Measurements from ENCODE around the gene LRMDA. TPM values are rescaled to one million over a fixed set of nuclear protein-coding genes. Genes with fewer than 3 reads are reported as not detected.

The LRMDA gene
- total and polyA plus RNA-seq, 2 donors (not counting 1 experiment from before 2014, with no cell fraction given): 0.12 TPM; not detected in 1

- DNase-seq (no peak), ATAC-seq (ENCODE audit: low read depth) (no peak)
- H3K27me3 ChIP-seq (replicated peaks in 1 of 4; ENCODE audit: control extremely low read depth in 1 of 4, control insufficient read depth in 3 of 4, insufficient read depth in 4 of 4, low read length in 3 of 4): no peaks in the 10 kb centered on the region
- H3K4me1 Mint-ChIP-seq: no peaks in the 10 kb centered on the region
- H3K9me3 Mint-ChIP-seq (ENCODE audit: insufficient read depth): no peaks in the 10 kb centered on the region
- H3K4me3 Mint-ChIP-seq: no peak overlapping the region
- no peak overlapping the region for H3K27ac Mint-ChIP-seq
- H3K4me2 ChIP-seq (replicated peaks; ENCODE audit: low read depth, low read length, poor library complexity, severe bottlenecking): no peak overlapping the region
- no peaks in the 10 kb centered on the region for H3K9me3 ChIP-seq (ENCODE audit: control extremely low read depth in 1 of 3, control insufficient read depth in 2 of 3, insufficient read depth in 1 of 3, low read length in 2 of 3)
- TF ChIP-seq CTCF (IDR thresholded peaks at IDR 0.05): no peak
- no peak for TF ChIP-seq EZH2 (IDR thresholded peaks at IDR 0.05; ENCODE audit: borderline replicate concordance, insufficient read depth, low read depth, low read length, poor library complexity, severe bottlenecking)
- ChIA-PET CTCF (no interaction called here), POLR2A (no interaction called here)
- no peaks in the 10 kb centered on the region for H3K4me1 ChIP-seq (ENCODE audit: control insufficient read depth in 2 of 2, insufficient read depth in 2 of 2, low read length in 2 of 2)
- no peaks in the 10 kb centered on the region for H4K20me1 ChIP-seq (ENCODE audit: control insufficient read depth, insufficient read depth, low read length, poor library complexity, severe bottlenecking)
- WGBS (ENCODE audit: insufficient coverage): 100% methylated on average over 1 of the region's 1 CpG
- no peaks in the 10 kb centered on the region for H3K27me3 Mint-ChIP-seq
- H3K27ac ChIP-seq (ENCODE audit: low read length in 2 of 2): no peak overlapping the region
- intact Hi-C loops (cut with micrococcal nuclease): no loop called here
- no peaks in the 10 kb centered on the region for H3K79me2 ChIP-seq (ENCODE audit: control insufficient read depth, insufficient read depth, low read length)
- H3K9ac ChIP-seq (ENCODE audit: low read length): no peak overlapping the region
- H3K4me3 ChIP-seq (ENCODE audit: control extremely low read depth in 1 of 5, extremely low read depth in 1 of 5, insufficient read depth in 1 of 5, low read depth in 2 of 5, low read length in 4 of 5): no peak overlapping the region
- H3K36me3 ChIP-seq (replicated peaks in 1 of 2; ENCODE audit: control extremely low read depth in 1 of 2, control insufficient read depth in 1 of 2, extremely low read depth in 1 of 2, insufficient read depth in 2 of 2, low read length in 1 of 2): no peaks in the 10 kb centered on the region
- H2AFZ ChIP-seq (ENCODE audit: insufficient read depth, low read depth, low read length, poor library complexity, severe bottlenecking): no peak overlapping the region
Observed at GRCh38 chr10:76548716-76549115, 1117.3 kb downstream of the LRMDA start.

GRCh38 chr10:76549171-76549570 is 1117.7 kb downstream of the LRMDA start:
- H3K27me3 Mint-ChIP-seq: no peaks in the 10 kb centered on the region
- no peak overlapping the region for H3K4me3 ChIP-seq (ENCODE audit: control extremely low read depth in 1 of 5, extremely low read depth in 1 of 5, insufficient read depth in 1 of 5, low read depth in 2 of 5, low read length in 4 of 5)
- no peak overlapping the region for H3K4me2 ChIP-seq (replicated peaks; ENCODE audit: low read depth, low read length, poor library complexity, severe bottlenecking)
- no peaks in the 10 kb centered on the region for H3K79me2 ChIP-seq (ENCODE audit: control insufficient read depth, insufficient read depth, low read length)
- H3K4me3 Mint-ChIP-seq: no peak overlapping the region
- intact Hi-C loops (cut with micrococcal nuclease): no loop called here
- H3K27me3 ChIP-seq (replicated peaks in 1 of 4; ENCODE audit: control extremely low read depth in 1 of 4, control insufficient read depth in 3 of 4, insufficient read depth in 4 of 4, low read length in 3 of 4): no peaks in the 10 kb centered on the region
- H3K27ac ChIP-seq (ENCODE audit: low read length in 2 of 2): no peak overlapping the region
- no peak overlapping the region for H3K9ac ChIP-seq (ENCODE audit: low read length)
- no peaks in the 10 kb centered on the region for H3K4me1 Mint-ChIP-seq
- no peak overlapping the region for H3K27ac Mint-ChIP-seq
- H3K4me1 ChIP-seq (ENCODE audit: control insufficient read depth in 2 of 2, insufficient read depth in 2 of 2, low read length in 2 of 2): no peaks in the 10 kb centered on the region
- 89% methylated on average over 3 of the region's 3 CpGs for WGBS (ENCODE audit: insufficient coverage)
- no peak for TF ChIP-seq EZH2 (IDR thresholded peaks at IDR 0.05; ENCODE audit: borderline replicate concordance, insufficient read depth, low read depth, low read length, poor library complexity, severe bottlenecking)
- no peak for TF ChIP-seq CTCF (IDR thresholded peaks at IDR 0.05)
- DNase-seq: no peak
- POLR2A ChIA-PET: no interaction called here
- no peak overlapping the region for H2AFZ ChIP-seq (ENCODE audit: insufficient read depth, low read depth, low read length, poor library complexity, severe bottlenecking)
- H3K36me3 ChIP-seq (replicated peaks in 1 of 2; ENCODE audit: control extremely low read depth in 1 of 2, control insufficient read depth in 1 of 2, extremely low read depth in 1 of 2, insufficient read depth in 2 of 2, low read length in 1 of 2): no peaks in the 10 kb centered on the region
- no peak for ATAC-seq (ENCODE audit: low read depth)
- H3K9me3 Mint-ChIP-seq (ENCODE audit: insufficient read depth): no peaks in the 10 kb centered on the region
- CTCF ChIA-PET: no interaction called here
- H3K9me3 ChIP-seq (ENCODE audit: control extremely low read depth in 1 of 3, control insufficient read depth in 2 of 3, insufficient read depth in 1 of 3, low read length in 2 of 3): no peaks in the 10 kb centered on the region
- H4K20me1 ChIP-seq (ENCODE audit: control insufficient read depth, insufficient read depth, low read length, poor library complexity, severe bottlenecking): no peaks in the 10 kb centered on the region
